Stimulated activated CD4-positive, alpha-beta T cell treated with anti-CD3 and anti-CD28 coated beads, Interleukin-4, amount 100 ng/mL, for 1 hour (primary cell): ENCODE data around the gene GMDS.

ENCODE experiments used
- DNase-seq: peaks from one replicate; pipeline ENCODE4 v3.0.0-alpha.2; 2020

The GMDS gene

DNA sequence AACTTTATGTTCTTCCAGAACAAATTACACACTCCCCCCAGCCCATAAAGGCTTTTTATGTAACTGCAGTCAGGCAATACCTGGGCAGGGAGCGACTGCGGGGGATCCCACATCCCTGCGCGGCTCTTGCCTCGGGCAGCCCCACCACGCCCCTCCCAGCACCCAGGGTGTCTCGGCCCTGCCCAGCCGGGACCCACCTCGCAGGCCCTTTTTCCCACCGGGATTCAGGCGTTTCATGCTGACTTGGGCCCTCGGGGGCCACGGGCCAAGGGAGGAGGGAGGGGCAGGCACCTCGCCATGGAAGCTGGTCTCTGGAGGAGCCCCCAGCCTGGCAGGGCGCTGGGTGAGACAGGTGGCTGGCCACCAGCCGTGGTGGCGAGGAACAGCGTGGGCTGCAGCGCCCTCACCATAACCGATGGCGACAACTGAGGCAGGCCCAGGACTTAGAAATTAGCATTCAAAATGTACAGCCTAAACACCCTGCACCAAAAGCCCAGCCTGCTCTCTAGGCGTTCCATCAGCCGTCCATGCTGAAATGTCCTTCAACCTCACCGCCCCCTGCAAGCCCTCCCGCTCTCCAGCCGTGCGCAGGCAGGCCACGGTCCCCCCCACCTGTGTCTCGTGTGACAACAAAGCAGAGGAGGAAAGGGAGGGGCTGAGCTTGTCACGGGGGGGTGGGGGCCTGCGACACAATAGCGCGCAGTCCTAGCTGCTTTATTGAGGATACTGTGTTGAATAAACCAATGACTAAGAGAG, 650.8 kb downstream of the GMDS start:
- no peak for DNase-seq

DNA sequence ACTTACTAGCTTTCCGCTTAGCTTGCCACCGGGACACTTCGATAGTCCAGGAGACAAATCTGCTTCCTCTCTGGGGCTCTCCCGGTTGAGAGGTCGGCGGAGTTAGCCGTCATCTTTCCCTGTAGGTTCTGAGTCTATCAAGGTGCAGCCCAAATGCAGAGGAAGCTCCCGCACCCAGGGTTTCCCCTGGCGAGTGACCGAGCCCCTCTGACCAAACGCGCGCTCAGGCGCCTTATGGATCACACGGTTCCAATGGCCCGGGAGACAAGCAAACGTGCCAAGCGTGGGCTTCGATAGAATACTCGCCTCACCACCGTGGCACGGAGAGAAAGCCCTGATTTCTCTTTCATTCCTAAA, 651.5 kb downstream of the GMDS start:
- DNase-seq: no peak

GRCh38 chr6:1593286-1593957, 652.0 kb downstream of the GMDS start:
- DNase-seq: no peak

DNA sequence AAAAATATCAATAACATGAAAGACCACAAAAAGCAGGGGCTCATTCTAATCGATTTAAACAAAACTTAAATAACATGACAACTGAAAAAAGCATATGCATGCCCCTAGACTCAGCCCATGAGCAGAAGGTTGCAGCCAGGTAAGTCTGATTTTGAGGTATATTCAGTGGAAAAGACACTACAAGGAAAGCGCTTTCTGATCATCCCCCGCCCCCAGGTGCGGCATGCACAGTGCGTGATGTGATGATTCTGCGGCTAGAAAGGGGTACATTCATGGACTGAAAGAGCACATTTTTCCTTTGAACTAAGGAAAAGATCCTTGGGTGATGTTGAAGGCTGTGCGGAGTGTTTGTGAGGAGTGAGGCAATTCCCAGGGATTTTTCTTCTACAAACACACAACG, 652.6 kb downstream of the GMDS start:
- DNase-seq: no peak

GRCh38 chr6:1591926-1592325, 653.5 kb downstream of the GMDS start:
- DNase-seq: no peak

DNA sequence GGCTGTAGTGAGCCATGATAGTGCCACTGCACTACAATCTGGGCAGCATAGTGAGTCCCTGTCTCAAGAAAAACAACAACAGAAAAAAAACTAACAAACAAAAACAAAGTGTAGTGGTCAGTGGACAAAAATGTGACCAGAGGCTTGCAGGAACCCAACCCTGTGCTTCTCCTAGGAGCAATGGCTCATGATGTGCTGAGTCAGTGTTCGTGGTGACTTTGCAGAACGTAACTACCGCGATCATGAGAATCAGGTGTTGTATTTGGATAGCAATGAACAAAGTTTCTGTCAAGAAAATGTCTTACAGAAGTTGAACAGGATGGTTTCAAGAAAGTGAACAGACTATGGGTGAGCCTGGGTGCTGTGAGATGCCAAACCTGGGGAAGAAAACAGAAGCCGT, 654.2 kb downstream of the GMDS start:
- no peak for DNase-seq

DNA sequence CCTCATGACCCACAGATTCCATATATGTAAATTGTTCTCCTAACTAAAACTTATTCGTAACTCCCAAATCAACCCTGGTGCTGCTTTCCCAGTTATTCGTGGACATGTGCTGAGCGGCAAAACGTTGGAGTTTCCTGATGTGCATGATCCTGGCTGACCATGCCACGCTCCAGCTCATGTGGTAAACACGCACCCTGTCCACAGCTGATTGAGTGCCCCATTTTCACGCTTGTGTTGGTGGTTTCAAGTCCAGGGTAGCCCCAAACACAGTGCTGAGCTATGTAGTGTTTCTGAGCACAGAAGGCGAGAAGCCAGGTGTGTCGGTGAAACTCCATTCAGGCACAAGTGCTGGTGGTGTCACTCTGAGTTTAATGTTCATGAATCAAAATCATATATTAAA, 654.8 kb downstream of the GMDS start:
- DNase-seq: no peak

GRCh38 chr6:1589208-1589607, 656.2 kb downstream of the GMDS start:
- DNase-seq: no peak

DNA sequence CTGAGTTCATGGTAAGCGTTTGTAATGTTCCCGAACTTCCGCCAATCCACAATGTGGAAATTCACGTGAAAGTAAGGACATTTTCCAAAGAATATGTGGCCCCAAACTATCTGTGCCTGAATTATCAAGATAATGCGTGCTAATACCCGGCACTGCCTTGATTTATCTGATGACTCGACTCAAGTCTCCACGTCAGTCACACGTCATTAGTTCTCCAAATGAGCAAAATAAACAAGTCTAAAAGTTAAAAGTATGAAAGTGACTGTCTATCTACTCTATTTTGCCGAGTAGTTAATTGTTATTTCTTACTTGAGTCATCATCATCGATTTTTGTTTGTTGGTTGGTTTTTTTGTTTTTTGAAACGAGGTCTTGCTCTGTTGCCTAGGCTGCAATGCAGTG, 657.4 kb downstream of the GMDS start:
- DNase-seq: no peak

GRCh38 chr6:1587546-1587945, 657.9 kb downstream of the GMDS start:
- DNase-seq: no peak

DNA sequence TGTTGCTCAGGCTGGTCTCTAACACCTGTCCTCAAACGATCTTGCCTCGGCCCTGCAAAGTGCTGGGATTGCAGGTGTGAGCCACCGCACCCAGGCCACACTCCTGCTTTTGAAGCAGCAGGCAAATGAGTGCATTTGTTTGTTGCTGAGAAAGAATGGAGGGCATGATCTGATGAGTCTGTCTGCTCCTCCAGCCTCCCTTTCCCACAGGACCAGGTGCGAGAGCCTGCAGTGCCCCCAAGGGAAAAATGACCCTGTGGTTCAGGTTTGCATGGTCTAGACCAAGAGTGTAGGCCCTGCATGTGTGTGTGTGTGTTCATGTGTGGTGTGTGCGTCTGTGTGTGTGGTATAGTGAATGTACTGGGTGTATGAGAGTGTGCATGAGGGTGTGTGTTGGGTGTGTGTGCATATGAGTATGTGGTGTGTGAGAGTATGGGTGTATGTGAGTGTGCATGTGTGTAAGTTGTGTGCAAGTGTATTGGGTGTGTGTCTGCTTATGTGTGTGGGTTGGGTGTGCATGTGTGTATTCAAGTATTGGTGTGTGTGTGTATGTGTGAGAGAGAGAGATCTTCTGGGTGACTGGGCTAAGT, 658.4 kb downstream of the GMDS start:
- no peak for DNase-seq

- DNase-seq: no peak
Measured at GRCh38 chr6:1586256-1586655, 659.1 kb downstream of the GMDS start.

- no peak for DNase-seq
Measured at GRCh38 chr6:1585669-1586049, 659.7 kb downstream of the GMDS start.

DNA sequence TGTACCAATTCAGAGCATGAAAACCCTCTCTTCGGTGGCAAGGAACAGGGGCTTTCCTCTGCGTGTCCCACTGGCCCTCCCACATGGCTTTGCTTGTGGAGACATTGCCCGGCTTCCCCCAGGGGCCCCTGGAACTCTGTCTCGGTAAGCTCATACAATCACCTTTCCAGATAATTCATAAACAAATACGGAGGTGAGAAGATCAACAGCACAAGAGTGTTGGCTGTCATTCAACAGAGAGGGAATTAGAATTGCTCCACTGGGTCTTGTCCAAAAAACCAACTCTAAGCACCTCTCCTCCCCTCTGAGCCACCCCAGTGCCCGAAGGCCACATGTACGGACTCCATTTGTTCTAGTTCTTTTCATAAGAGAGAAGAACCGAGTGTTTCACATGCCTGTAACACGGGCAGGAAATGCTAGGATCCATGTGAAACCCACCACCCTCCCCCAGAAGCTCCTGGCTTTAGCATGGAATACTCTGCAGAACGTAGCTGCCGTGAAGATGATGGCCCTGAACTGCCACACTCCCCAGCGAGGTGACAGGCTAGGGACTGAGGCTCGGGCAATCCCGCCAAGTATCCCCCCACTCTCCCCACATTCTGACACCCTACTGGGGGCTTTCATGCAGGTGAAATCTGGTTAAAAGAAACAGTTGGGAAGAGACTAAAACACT, 660.3 kb downstream of the GMDS start:
- no peak for DNase-seq

DNA sequence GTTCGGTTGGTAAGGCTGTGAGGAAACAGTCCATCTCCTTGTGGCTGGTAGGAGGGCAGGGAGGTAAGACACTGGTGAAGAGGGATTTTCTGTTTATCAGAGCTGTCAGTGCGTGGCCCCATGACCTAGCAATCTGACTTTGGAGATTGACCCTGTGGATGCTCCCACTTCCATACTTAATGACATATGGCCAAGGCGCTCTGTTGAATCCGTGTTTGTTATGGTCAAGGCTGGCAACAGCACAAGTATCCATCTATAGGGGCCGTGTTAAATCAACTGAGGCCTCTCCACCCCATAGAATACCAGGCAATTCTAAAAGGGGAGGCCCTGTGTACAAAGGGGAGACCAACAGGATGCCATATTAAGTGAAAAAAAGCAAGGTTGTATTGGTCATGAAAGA, 661.3 kb downstream of the GMDS start:
- DNase-seq: no peak

DNA sequence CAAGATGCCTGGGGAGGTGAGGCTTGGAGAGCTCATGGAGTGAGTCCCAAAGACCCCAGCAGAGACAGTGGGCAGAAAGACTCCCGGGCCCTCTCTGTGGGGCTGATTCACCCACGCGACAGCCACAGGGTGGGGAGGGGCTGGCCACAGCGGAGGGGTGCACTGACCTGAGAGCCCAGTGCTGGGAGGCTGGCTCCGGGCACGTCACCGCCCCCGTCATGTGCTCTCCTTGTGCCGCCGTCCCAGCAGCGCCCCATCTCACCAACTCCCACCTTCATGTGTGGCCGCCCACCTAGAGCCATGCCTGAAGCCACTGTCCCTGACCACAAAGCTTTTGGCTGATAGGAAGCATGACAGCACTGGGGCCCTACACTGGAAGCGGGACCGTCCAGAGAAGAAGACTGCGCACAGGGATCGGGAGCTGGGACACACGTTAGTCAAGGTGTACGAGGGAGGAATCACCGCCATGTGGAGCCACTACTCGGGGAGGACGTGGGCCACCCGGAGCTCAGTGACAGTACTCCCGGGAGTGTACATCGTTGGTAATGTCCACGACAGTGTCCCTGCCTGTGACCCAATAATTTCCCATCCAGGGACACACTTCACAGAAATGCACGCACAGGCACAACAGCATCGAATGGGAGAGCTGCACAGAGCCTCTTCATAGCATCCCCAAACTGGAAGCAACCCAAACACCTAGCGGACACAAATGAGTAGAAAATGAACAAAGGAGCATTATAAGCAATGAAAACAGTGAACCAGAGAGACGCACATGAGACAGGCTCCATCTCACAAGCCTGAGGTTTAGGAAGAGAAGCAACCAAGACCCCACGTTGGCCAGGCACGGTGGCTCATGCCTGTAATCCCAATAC, 664.0 kb downstream of the GMDS start:
- no peak for DNase-seq

GRCh38 chr6:1580585-1580984, 664.8 kb downstream of the GMDS start:
- DNase-seq: no peak

DNA sequence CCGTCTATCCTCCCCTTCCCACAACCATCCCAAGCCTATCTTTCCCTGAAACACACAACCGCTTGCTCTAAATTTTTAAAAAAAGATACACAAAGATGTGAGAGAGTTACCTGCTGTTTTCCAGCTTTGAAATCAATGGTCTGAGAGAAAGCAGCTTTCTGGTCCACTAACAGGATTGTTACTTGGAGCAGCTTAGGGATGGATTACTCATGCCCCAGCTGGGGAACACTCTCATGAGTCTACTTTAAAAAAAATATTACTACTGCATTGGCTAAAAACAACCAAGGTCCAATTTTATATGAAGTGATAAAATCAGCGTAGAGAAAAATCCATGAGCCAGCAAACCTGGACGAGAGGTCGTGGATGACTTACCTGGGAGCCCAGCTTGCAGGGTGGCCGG, 665.3 kb downstream of the GMDS start:
- no peak for DNase-seq

DNA sequence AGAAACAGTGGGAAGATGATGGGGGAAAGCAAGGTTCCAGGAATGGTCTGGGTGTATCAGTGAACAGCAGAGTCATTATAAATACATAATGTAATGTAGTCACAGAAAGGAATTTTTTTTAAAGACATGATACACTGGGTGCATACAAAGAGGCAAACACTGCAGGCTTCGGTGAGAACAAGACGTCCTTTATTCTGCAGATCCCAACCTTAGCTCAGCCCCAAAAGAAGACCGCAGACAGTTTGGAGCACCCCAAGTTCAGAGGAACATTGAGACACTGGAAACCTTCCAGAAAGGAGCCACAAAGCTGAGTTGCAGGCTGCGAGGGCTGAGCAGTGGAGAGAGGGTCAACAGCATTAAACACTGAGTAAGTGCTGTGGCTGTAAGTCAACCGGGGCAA, 666.3 kb downstream of the GMDS start:
- DNase-seq: no peak

- no peak for DNase-seq
Measured at GRCh38 chr6:1577896-1578745, 667.3 kb downstream of the GMDS start.

GRCh38 chr6:1577146-1577680, 668.2 kb downstream of the GMDS start:
- no peak for DNase-seq

GRCh38 chr6:1576711-1577110, 668.7 kb downstream of the GMDS start:
- no peak for DNase-seq
